Neural cell (in vitro differentiated cells): ENCODE data around the gene NGF. TPM values are rescaled to one million over a fixed set of nuclear protein-coding genes. Genes with fewer than 3 reads are reported as not detected.

Source experiments
- H2AFZ ChIP-seq: fragments of 200-600, 300-800 bp; sonication (generic), shearing (Covaris generic); 2 replicates; pipeline ENCODE4 v1.6.0; 2014; ENCODE audit warnings: low read depth, mild to moderate bottlenecking, antibody characterized with exemption, low read length, moderate library complexity
- H3F3A ChIP-seq: fragments of 200-600 bp; shearing (Covaris generic); 2 replicates; pipeline ENCODE4 v1.6.1; 2016; ENCODE audit warnings: mild to moderate bottlenecking, moderate library complexity, mixed read lengths, antibody characterized with exemption, low read length; ENCODE audit not compliant: insufficient read depth, poor library complexity, severe bottlenecking
- H3K27ac ChIP-seq: fragments of 200-600, 300-800 bp; sonication (generic), shearing (Covaris generic); 2 replicates; pipeline ENCODE4 v1.5.1; 2014; ENCODE audit warnings: mild to moderate bottlenecking, low read length, moderate library complexity
- H3K27me3 ChIP-seq: fragments of 300-800, 200-600 bp; sonication (generic), shearing (Covaris generic); 2 replicates; pipeline ENCODE4 v1.6.0; 2014; ENCODE audit warnings: mild to moderate bottlenecking, low read depth, low read length, moderate library complexity; ENCODE audit not compliant: insufficient read depth
- H3K36me3 ChIP-seq: fragments of 300-800, 200-600 bp; sonication (generic), shearing (Covaris generic); 2 replicates; pipeline ENCODE4 v1.5.1; 2014; ENCODE audit warnings: mild to moderate bottlenecking, antibody characterized with exemption, low read length, moderate library complexity; ENCODE audit not compliant: insufficient read depth
- H3K4me2 ChIP-seq: fragments of 300-800, 200-600 bp; sonication (generic), shearing (Covaris generic); 2 replicates; pipeline ENCODE4 v1.6.0; 2014; ENCODE audit warnings: mild to moderate bottlenecking, low read length
- H3K4me3 ChIP-seq: fragments of 300-800, 200-600 bp; sonication (generic), shearing (Covaris generic); 2 replicates; pipeline ENCODE4 v1.5.1; 2014; ENCODE audit warnings: mild to moderate bottlenecking, low read length, moderate library complexity
- H3K79me2 ChIP-seq: fragments of 200-600 bp; shearing (Covaris generic); replicated peaks from 2 replicates; pipeline ENCODE4 v1.6.0; 2014; ENCODE audit warnings: mild to moderate bottlenecking, low read length, moderate library complexity; ENCODE audit not compliant: insufficient read depth
- H3K9ac ChIP-seq: fragments of 300-800, 200-600 bp; sonication (generic), shearing (Covaris generic); 2 replicates; pipeline ENCODE4 v1.6.1; 2016; ENCODE audit warnings: mild to moderate bottlenecking, low read length, mixed read lengths
- H3K9me2 ChIP-seq: fragments of 200-600 bp; shearing (Covaris generic); 2 replicates; pipeline ENCODE4 v1.6.1; 2016; ENCODE audit warnings: mild to moderate bottlenecking, low read length, mixed read lengths; ENCODE audit not compliant: insufficient read depth
- H3K9me3 ChIP-seq: fragments of 200-600, 300-800 bp; sonication (generic), shearing (Covaris generic); 2 replicates; pipeline ENCODE4 v1.6.1; 2016; ENCODE audit warnings: mild to moderate bottlenecking, mixed run types, low read length, moderate library complexity, mixed read lengths
- H4K20me1 ChIP-seq: fragments of 200-600 bp; shearing (Covaris generic); 2 replicates; pipeline ENCODE4 v1.6.1; 2016; ENCODE audit warnings: mild to moderate bottlenecking, mixed run types; ENCODE audit not compliant: insufficient read depth
- CTCF ChIP-seq: fragments of 450-650 bp; IDR thresholded peaks from 2 replicates; pipeline ENCODE4 v1.5.1; 2014; ENCODE audit warnings: antibody characterized with exemption, mild to moderate bottlenecking, moderate library complexity; ENCODE audit not compliant: poor library complexity, severe bottlenecking
- EP300 ChIP-seq: fragments of 450-650 bp; conservative IDR thresholded peaks from 2 replicates; pipeline ENCODE4 v1.6.1; 2014; ENCODE audit warnings: antibody characterized with exemption, mild to moderate bottlenecking, moderate library complexity; ENCODE audit not compliant: poor library complexity, severe bottlenecking
- EZH2 ChIP-seq: fragments of 200-600, 300-800 bp; shearing (Covaris generic), sonication (generic); IDR thresholded peaks from 2 replicates; pipeline ENCODE4 v1.6.1; 2014; ENCODE audit warnings: antibody characterized with exemption, low read length, borderline replicate concordance, mild to moderate bottlenecking; ENCODE audit not compliant: insufficient read depth, poor library complexity, severe bottlenecking
- MXI1 ChIP-seq: fragments of 450-650 bp; conservative IDR thresholded peaks from 2 replicates; pipeline ENCODE4 v1.6.1; 2014; ENCODE audit warnings: antibody characterized with exemption, mild to moderate bottlenecking; ENCODE audit not compliant: poor library complexity, severe bottlenecking
- POLR2AphosphoS5 ChIP-seq: IDR thresholded peaks from 2 replicates; pipeline ENCODE4 v1.6.1; 2012
- RAD21 ChIP-seq: fragments of 450-650 bp; conservative IDR thresholded peaks from 2 replicates; pipeline ENCODE4 v1.6.1; 2014; ENCODE audit warnings: antibody characterized with exemption, mild to moderate bottlenecking, moderate library complexity
- SMC3 ChIP-seq: fragments of 450-650 bp; conservative IDR thresholded peaks from 2 replicates; pipeline ENCODE4 v1.6.1; 2014; ENCODE audit warnings: antibody characterized with exemption, mild to moderate bottlenecking, moderate library complexity; ENCODE audit not compliant: poor library complexity
- TAF1 ChIP-seq: IDR thresholded peaks from 2 replicates; pipeline ENCODE4 v1.6.1; 2012; ENCODE audit warnings: low read depth
- polyA plus RNA-seq: library from polyadenylated mRNA; depleted of rRNA; stranded (reverse); fragments of >200 nt; gene quantifications from 2 replicates; pipeline ENCODE4 v1.2.3, GENCODE V29; 2014
- TF ChIP-seq, protein P1 (sequence below): IDR thresholded peaks from 2 replicates; pipeline ENCODE4 v1.6.1; 2012; ENCODE audit warnings: borderline replicate concordance

The NGF gene
- polyA plus RNA-seq, 1 donor from 2014 or later = not detected

- Histone ChIP-seq H3K79me2 (no peaks in the 10 kb centered on the region), H3K36me3 (no peaks in the 10 kb centered on the region), H3K9ac (no peak overlapping the region), H3K4me3 (no peak overlapping the region), H3K9me2 (no peaks in the 10 kb centered on the region), H3F3A (no peaks in the 10 kb centered on the region), H3K4me2 (no peak overlapping the region), H3K27me3 (no peaks in the 10 kb centered on the region), H3K9me3 (no peaks in the 10 kb centered on the region), H4K20me1 (no peaks in the 10 kb centered on the region), H3K27ac (no peak overlapping the region), H2AFZ (no peak overlapping the region)
- no peak for TF ChIP-seq EP300
- no peak for TF ChIP-seq CTCF
- TF ChIP-seq POLR2AphosphoS5 = no peak
- TF ChIP-seq SMC3 = no peak
- TF ChIP-seq, protein P1, sequence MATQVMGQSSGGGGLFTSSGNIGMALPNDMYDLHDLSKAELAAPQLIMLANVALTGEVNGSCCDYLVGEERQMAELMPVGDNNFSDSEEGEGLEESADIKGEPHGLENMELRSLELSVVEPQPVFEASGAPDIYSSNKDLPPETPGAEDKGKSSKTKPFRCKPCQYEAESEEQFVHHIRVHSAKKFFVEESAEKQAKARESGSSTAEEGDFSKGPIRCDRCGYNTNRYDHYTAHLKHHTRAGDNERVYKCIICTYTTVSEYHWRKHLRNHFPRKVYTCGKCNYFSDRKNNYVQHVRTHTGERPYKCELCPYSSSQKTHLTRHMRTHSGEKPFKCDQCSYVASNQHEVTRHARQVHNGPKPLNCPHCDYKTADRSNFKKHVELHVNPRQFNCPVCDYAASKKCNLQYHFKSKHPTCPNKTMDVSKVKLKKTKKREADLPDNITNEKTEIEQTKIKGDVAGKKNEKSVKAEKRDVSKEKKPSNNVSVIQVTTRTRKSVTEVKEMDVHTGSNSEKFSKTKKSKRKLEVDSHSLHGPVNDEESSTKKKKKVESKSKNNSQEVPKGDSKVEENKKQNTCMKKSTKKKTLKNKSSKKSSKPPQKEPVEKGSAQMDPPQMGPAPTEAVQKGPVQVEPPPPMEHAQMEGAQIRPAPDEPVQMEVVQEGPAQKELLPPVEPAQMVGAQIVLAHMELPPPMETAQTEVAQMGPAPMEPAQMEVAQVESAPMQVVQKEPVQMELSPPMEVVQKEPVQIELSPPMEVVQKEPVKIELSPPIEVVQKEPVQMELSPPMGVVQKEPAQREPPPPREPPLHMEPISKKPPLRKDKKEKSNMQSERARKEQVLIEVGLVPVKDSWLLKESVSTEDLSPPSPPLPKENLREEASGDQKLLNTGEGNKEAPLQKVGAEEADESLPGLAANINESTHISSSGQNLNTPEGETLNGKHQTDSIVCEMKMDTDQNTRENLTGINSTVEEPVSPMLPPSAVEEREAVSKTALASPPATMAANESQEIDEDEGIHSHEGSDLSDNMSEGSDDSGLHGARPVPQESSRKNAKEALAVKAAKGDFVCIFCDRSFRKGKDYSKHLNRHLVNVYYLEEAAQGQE = no peak
- no peak for TF ChIP-seq EZH2
- TF ChIP-seq MXI1 = no peak
- no peak for TF ChIP-seq TAF1
- no peak for TF ChIP-seq RAD21
Measured at GRCh38 chr1:115325874-115326273, 12.2 kb downstream of the NGF start.

- no peak for TF ChIP-seq EP300
- no peak for TF ChIP-seq RAD21
- TF ChIP-seq CTCF = no peak
- no peak for TF ChIP-seq MXI1
- no peak for TF ChIP-seq POLR2AphosphoS5
- TF ChIP-seq SMC3 = no peak
- no peak overlapping the region for H3K27ac ChIP-seq
- no peaks in the 10 kb centered on the region for H4K20me1 ChIP-seq
- H3K4me3 ChIP-seq = no peak overlapping the region
- no peaks in the 10 kb centered on the region for H3K36me3 ChIP-seq
- H2AFZ ChIP-seq = no peak overlapping the region
- H3K79me2 ChIP-seq = no peaks in the 10 kb centered on the region
- no peaks in the 10 kb centered on the region for H3F3A ChIP-seq
- no peak overlapping the region for H3K4me2 ChIP-seq
- H3K9ac ChIP-seq = no peak overlapping the region
- H3K27me3 ChIP-seq = no peaks in the 10 kb centered on the region
- no peaks in the 10 kb centered on the region for H3K9me2 ChIP-seq
- H3K9me3 ChIP-seq = no peaks in the 10 kb centered on the region
Measured at GRCh38 chr1:115324649-115325420, 13.2 kb downstream of the NGF start.
